HG03060 (cell line): ENCODE results near the gene UBA6.
"Not testable (repeated sequence)": the region's sequence is repeated elsewhere in the genome, so short reads cannot be mapped to it uniquely, and the experiment has no call there.

Experiments used
- ATAC-seq: cut with Tn5 transposase; IDR thresholded peaks from one replicate; pipeline ENCODE4 v1.9.1; 2021; ENCODE audit warnings: low read depth, moderate number of reproducible peaks; ENCODE audit not compliant: unreplicated experiment

UBA6 gene

DNA sequence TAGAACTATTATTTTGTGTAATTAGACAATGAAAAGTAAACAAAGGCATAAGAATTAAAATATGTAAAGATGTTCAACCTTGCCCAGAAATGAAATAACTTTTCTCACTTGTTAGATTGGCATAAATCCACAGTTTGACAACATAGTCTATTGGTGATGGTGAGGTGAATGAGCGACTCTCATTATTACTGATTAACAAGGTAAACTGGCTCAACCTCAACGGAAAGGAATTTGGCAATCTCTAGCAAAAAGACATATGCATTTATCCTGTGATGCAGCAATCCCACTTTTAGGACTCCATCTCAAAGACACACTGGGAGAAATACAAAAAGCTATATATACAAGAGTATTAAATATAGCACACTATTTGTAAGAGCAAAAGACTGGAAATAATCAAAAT lies 22.3 kb downstream of the UBA6 start:
- ATAC-seq = no peak

DNA sequence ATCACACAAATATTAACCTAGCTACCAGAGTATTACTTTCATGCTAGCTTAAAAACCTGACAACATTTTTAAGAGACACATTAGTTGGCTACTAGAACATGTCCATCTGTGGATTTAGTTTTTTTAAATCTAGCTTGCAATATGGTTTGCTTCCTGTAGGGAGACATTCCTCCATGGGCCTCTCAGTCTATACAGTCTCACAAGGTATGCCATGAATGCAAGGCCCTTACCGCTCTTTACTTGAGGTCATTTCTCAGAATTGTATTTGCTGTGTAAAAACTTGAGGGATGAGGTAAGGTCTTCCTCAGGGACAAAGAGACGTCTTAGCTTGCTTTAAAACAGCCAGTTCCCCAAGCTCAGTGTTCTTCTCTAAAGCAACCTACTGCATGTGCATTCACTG lies 26.9 kb downstream of the UBA6 start:
- no peak for ATAC-seq

GRCh38 chr4:67668315-67668714 lies 32.6 kb downstream of the UBA6 start:
- ATAC-seq = no peak

GRCh38 chr4:67660418-67660817 lies 40.5 kb downstream of the UBA6 start:
- ATAC-seq = no peak

- no peak for ATAC-seq
Observed at GRCh38 chr4:67659065-67659464, 41.9 kb downstream of the UBA6 start.

GRCh38 chr4:67658302-67658701 lies 42.7 kb downstream of the UBA6 start:
- ATAC-seq = no peak

- ATAC-seq = no peak
Observed at GRCh38 chr4:67651536-67651935, 49.4 kb downstream of the UBA6 start.

DNA sequence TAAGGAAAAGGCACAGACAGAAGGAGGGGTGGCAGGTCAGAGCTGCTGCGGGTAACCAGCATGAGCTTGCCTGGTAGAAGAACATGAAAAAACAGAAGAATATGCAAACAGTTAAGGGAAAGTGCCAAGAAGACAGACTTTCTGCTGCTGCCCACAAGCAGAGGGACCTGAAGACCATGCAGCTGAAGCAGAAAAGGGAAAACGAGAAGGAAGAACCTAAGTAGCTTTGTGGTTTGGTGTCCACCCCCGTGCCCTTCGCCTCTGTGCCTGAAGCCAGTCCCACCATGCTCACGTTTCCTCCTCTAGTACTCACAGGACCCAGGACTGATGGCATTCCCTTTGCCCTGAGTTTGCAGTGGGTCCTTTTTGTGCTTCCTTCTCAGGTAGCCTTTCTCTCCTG lies 62.8 kb downstream of the UBA6 start:
- ATAC-seq = no peak

DNA sequence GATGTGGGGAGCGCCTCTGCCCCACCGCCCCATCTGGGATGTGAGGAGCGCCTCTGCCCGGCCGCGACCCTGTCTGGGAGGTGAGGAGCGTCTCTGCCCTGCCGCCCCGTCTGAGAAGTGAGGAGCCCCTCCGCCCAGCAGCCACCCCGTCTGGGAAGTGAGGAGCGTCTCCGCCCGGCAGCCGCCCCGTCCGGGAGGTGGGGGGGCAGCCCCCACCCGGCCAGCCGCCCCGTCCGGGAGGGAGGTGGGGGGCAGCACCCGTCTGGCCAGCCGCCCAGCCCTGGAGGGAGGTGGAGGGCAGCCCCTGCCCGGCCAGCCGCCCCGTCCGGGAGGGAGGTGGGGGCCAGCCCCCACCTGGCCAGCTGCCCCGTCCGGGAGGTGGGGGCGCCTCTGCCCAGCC lies 64.0 kb downstream of the UBA6 start:
- not testable (repeated sequence) for ATAC-seq

DNA sequence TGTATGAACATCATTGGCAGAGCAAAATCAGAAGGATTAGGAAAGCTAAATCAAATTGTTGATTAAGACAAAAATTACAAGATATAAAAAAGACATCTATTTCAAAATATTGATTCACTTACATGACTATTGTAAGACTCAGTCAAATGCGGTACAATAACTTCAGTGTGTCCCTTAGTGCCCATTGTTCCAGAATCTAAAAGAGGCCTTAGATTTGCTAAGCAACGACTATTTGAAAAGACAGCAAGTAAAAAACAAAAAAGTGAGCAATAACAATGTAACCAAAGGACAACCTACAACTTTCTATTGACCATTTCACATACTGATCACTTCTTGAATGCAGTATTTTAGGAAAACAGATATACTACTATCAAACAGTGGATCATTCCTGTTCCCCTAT lies 65.6 kb downstream of the UBA6 start:
- ATAC-seq = no peak

DNA sequence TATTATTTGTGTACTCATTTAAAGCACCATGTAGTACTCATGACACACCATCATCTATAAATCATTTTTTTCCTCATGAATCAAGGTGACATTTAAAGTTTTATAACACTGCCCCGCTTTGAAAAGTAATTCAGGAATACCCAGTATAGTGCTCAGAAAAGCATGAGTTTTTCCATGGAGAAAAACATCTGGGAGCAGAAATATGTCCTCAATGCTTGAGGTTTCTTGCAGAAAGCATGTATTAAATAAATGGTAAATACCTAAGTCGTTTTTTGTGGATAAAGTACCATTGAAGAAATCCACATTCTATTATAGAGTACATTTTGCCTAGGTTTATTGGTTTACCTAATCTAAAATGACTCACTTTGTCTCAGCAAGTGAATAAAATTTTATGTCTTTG lies 66.2 kb downstream of the UBA6 start:
- ATAC-seq = no peak

DNA sequence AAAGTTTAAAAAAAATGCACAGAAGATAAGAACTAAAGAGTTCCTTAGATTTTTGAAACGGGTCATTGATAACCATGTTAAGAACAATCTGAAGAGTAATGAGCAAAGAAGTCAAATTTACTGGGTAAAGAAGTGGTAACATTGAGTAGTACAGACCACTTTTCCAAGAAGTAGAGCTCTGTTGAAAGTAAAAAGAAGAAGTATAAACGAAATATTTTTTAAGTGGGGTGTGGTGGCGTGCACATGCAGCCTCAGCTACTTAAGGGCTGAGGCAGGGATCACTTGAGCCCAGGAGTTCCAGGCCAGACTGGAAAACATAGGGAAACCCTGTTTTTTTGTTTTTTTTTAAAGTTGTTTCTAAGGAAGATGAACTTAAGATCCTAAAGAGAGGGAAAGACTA lies 68.5 kb downstream of the UBA6 start:
- no peak for ATAC-seq

- ATAC-seq = no peak
Observed at GRCh38 chr4:67624939-67625338, 76.0 kb downstream of the UBA6 start.

DNA sequence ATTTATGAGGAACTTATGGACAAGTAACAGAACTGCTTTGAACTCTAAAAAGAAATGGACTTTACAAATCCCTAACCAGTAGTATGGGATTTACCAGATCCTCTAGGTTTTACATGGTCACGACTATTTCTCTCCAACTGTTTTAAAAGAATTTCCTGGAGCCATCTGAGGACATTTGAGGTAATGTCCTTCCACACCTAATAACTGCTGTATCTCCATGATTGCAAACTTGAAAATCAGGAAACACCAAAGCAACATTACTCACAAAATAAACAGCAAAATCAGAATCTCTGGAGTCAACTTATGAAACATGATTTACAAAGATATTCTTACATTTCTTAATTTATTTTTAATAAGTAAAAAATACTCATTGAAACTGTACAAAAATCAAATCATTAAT lies 84.5 kb downstream of the UBA6 start:
- ATAC-seq = no peak

GRCh38 chr4:67615119-67615518 lies 85.8 kb downstream of the UBA6 start:
- no peak for ATAC-seq

DNA sequence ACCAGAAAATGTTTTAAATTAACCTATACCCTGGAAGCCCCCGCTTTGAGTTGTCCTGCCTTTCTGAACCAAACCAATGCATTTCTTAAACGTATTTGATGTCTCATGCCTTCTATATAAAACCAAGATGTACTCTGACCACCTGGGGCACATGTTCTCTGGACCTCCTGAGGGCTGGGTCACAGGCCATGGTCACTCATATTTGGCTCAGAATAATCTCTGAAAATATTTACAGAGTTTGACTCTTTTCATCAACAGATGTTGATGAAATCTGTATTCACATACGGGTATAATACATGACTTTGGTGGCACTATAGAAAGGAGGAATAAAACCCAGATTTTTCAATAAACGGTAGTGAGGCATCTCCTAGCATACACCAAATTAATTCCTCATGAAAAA lies 86.8 kb downstream of the UBA6 start:
- ATAC-seq = no peak

DNA sequence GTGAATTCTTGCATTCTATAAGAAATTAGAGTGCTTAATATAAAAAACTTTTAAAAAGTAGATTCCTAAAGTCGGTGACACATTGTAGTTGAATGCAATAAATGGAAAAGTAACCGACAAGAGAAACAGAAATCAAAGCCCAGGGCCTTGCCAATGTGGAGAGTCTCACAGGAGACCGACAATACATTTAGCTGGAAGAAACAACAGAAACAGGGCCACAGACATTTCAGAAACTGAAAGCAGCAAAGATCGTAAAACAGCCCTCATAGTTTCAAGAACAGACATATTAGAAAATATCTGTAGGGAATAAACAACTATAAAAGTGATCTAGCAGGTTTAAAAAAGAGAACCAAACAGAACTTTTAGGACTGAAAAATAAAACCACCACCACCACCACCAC lies 92.9 kb downstream of the UBA6 start:
- ATAC-seq = no peak

DNA sequence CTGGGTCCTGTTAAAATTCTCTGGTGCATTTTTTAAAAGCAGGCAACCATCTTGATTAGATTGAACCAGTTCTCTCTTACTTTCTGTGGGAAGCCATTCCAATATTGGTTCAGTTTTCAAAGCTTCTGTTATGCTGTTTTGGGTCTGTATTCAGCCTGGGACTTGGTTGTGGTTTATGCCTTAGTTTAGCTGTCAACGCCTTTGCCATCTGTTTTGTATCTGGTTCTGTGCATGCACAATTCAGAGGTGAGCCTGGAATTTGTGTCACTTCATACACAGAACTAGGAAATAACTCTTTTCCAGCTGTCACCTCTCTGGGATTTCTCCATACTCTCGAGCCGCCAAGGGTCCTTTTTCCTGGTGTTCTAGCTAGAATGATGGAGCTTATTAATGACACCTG lies 96.2 kb downstream of the UBA6 start:
- ATAC-seq = no peak

DNA sequence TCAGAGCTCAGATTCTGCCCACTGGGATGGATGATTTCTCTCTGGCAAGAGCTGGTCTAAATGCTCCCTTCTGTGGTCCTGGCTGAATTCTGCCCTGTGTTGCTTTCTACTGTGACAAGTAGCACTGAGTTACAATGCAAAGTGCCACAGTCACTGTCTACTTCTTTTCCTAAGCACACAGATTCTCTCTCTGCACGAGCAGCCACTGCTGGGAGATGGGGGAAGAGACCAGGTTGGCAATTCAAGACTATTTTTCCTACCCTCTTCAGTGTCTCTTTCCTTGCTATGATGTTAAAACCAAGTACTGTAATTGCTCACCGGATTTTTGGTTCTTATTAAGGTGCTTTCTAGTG lies 97.0 kb downstream of the UBA6 start:
- no peak for ATAC-seq

DNA sequence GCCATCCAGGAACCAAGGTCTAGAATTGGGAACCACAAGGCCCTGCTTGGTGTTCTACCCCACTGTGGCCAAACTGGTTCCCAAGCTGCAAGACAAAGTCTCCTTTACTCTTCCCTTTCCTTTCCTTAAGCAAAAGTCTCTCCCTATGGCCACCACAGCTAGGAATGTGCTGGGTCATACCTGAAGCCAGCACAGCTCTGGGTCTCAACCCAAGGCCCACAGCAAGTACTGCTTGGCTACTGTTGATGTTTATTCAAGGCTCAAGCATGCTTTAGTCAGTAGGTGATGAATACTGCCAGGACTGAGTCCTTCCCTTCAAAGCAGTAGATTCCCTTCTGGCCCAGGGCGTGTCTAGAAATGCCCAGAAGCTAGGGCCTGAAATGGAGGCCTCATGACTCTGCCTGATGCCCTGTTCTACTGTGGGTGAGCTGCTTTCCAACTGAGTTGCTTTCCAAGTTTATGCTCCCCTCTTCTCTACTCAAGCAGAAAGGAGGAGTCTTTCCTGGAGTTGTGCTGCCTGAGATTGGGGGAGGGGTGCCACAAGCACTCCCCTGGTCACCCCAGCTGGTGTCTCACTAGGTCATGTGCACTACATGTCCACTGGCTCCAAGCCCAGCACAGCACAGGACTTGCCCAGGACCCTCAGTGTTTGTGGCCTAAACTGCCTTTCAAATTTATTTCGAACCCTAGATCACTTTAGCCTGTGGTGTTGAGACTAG lies 97.5 kb downstream of the UBA6 start:
- no peak for ATAC-seq

GRCh38 chr4:67593741-67594175 lies 107.2 kb downstream of the UBA6 start:
- ATAC-seq = no peak

- ATAC-seq = no peak
Observed at GRCh38 chr4:67587156-67587555, 113.8 kb downstream of the UBA6 start.

- no peak for ATAC-seq
Observed at GRCh38 chr4:67584496-67584895, 116.5 kb downstream of the UBA6 start.
